ENCODE data around the gene MTHFD1. TPM values are rescaled to one million over a fixed set of nuclear protein-coding genes. Genes with fewer than 3 reads are reported as not detected.

The MTHFD1 gene
- total RNA-seq, 1 donor: 28.2 TPM

- Histone ChIP-seq H3K27ac (ENCODE audit: low read depth, low read length) (no peak overlapping the region), H3K36me3 (ENCODE audit: insufficient read depth, low read length) (peaks cover 25% of the 10 kb centered on the region), H2AFZ (ENCODE audit: low read length) (no peak overlapping the region), H3K4me2 (ENCODE audit: insufficient read depth, low read length) (no peak overlapping the region), H3K4me3 (ENCODE audit: insufficient read depth, low read length) (no peak overlapping the region), H4K20me1 (ENCODE audit: insufficient read depth, low read length) (no peaks in the 10 kb centered on the region), H3K4me1 (ENCODE audit: insufficient read depth, low read length) (no peaks in the 10 kb centered on the region), H3K79me2 (ENCODE audit: insufficient read depth, low read length) (peaks cover 39% of the 10 kb centered on the region), H3K27me3 (ENCODE audit: insufficient read depth, low read length) (no peaks in the 10 kb centered on the region), H3K9me3 (ENCODE audit: low read depth, low read length) (no peaks in the 10 kb centered on the region)
- DNase-seq (ENCODE audit: insufficient read length, low spot score, missing footprints): no peak
- TF ChIP-seq, protein P1, sequence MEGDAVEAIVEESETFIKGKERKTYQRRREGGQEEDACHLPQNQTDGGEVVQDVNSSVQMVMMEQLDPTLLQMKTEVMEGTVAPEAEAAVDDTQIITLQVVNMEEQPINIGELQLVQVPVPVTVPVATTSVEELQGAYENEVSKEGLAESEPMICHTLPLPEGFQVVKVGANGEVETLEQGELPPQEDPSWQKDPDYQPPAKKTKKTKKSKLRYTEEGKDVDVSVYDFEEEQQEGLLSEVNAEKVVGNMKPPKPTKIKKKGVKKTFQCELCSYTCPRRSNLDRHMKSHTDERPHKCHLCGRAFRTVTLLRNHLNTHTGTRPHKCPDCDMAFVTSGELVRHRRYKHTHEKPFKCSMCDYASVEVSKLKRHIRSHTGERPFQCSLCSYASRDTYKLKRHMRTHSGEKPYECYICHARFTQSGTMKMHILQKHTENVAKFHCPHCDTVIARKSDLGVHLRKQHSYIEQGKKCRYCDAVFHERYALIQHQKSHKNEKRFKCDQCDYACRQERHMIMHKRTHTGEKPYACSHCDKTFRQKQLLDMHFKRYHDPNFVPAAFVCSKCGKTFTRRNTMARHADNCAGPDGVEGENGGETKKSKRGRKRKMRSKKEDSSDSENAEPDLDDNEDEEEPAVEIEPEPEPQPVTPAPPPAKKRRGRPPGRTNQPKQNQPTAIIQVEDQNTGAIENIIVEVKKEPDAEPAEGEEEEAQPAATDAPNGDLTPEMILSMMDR (IDR thresholded peaks at IDR 0.05; ENCODE audit: extremely low read depth, low read depth, low read length): no peak
Observed at GRCh38 chr14:64400829-64401459, 12.8 kb downstream of the MTHFD1 start.

- Histone ChIP-seq H4K20me1 (ENCODE audit: insufficient read depth, low read length) (no peaks in the 10 kb centered on the region), H3K9me3 (ENCODE audit: low read depth, low read length) (no peaks in the 10 kb centered on the region), H3K27me3 (ENCODE audit: insufficient read depth, low read length) (no peaks in the 10 kb centered on the region), H2AFZ (ENCODE audit: low read length) (no peak overlapping the region), H3K27ac (ENCODE audit: low read depth, low read length) (no peak overlapping the region), H3K4me2 (ENCODE audit: insufficient read depth, low read length) (no peak overlapping the region), H3K4me1 (ENCODE audit: insufficient read depth, low read length) (no peaks in the 10 kb centered on the region), H3K79me2 (ENCODE audit: insufficient read depth, low read length) (peaks cover 36% of the 10 kb centered on the region), H3K36me3 (ENCODE audit: insufficient read depth, low read length) (peaks cover 25% of the 10 kb centered on the region), H3K4me3 (ENCODE audit: insufficient read depth, low read length) (no peak overlapping the region)
- no peak for DNase-seq (ENCODE audit: insufficient read length, low spot score, missing footprints)
- TF ChIP-seq, protein P1 (IDR thresholded peaks at IDR 0.05; ENCODE audit: extremely low read depth, low read depth, low read length): no peak
Observed at GRCh38 chr14:64401949-64402348, 13.8 kb downstream of the MTHFD1 start.

DNA sequence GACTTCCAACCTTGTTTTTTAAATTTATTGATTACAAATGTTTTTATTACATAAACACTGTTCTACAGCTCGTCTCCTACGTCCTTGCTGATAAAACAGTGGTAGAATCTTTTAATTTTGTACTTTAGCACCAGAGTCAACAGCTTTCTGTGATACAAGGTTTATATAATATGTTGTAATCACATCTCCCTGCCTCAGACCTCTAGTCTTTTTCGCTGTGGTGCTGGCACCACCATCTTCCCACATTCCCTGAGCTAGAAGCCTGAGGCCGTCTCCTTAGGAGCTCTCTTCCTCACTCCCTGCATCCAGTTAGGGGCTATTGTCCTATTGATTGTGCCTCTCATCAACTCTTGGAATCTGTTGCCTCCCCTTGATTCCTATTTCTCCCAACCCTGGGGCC lies 17.1 kb downstream of the MTHFD1 start:
- Histone ChIP-seq H3K4me1 (ENCODE audit: insufficient read depth, low read length) (peaks cover 4% of the 10 kb centered on the region), H3K4me2 (ENCODE audit: insufficient read depth, low read length) (no peak overlapping the region)
- TF ChIP-seq, protein P1 (IDR thresholded peaks at IDR 0.05; ENCODE audit: extremely low read depth, low read depth, low read length): no peak

GRCh38 chr14:64407329-64407728 lies 19.2 kb downstream of the MTHFD1 start:
- peaks cover 19% of the 10 kb centered on the region for H3K36me3 ChIP-seq (ENCODE audit: insufficient read depth, low read length)
- H3K4me3 ChIP-seq (ENCODE audit: insufficient read depth, low read length): no peak overlapping the region
- H3K27me3 ChIP-seq (ENCODE audit: insufficient read depth, low read length): no peaks in the 10 kb centered on the region
- DNase-seq (ENCODE audit: insufficient read length, low spot score, missing footprints): no peak
- no peak overlapping the region for H2AFZ ChIP-seq (ENCODE audit: low read length)
- peaks cover 23% of the 10 kb centered on the region for H3K79me2 ChIP-seq (ENCODE audit: insufficient read depth, low read length)
- H3K4me1 ChIP-seq (ENCODE audit: insufficient read depth, low read length): peaks cover 4% of the 10 kb centered on the region
- TF ChIP-seq, protein P1 (IDR thresholded peaks at IDR 0.05; ENCODE audit: extremely low read depth, low read depth, low read length): no peak
- H3K4me2 ChIP-seq (ENCODE audit: insufficient read depth, low read length): no peak overlapping the region
- no peak overlapping the region for H3K27ac ChIP-seq (ENCODE audit: low read depth, low read length)
- H3K9me3 ChIP-seq (ENCODE audit: low read depth, low read length): no peaks in the 10 kb centered on the region
- H4K20me1 ChIP-seq (ENCODE audit: insufficient read depth, low read length): no peaks in the 10 kb centered on the region

More for the DNA sequence above, 17.1 kb downstream of the MTHFD1 start:
- no peaks in the 10 kb centered on the region for H3K9me3 ChIP-seq (ENCODE audit: low read depth, low read length)
- peaks cover 25% of the 10 kb centered on the region for H3K36me3 ChIP-seq (ENCODE audit: insufficient read depth, low read length)
- H3K27me3 ChIP-seq (ENCODE audit: insufficient read depth, low read length): no peaks in the 10 kb centered on the region
- no peak overlapping the region for H2AFZ ChIP-seq (ENCODE audit: low read length)
- H3K4me3 ChIP-seq (ENCODE audit: insufficient read depth, low read length): no peak overlapping the region
- H3K79me2 ChIP-seq (ENCODE audit: insufficient read depth, low read length): peaks cover 21% of the 10 kb centered on the region
- DNase-seq (ENCODE audit: insufficient read length, low spot score, missing footprints): no peak
- no peaks in the 10 kb centered on the region for H4K20me1 ChIP-seq (ENCODE audit: insufficient read depth, low read length)
- no peak overlapping the region for H3K27ac ChIP-seq (ENCODE audit: low read depth, low read length)
